ENCODE data around the gene KCNA1. TPM values are rescaled to one million over a fixed set of nuclear protein-coding genes. Genes with fewer than 3 reads are reported as not detected.

Gene KCNA1
- total RNA-seq, 1 donor from 2014 or later = not detected

GRCh38 chr12:4956054-4956453, 46.3 kb downstream of the KCNA1 start:
- H3K36me3 Mint-ChIP-seq (ENCODE audit: low read depth) = no peaks in the 10 kb centered on the region
- no peaks in the 10 kb centered on the region for H3K9me3 Mint-ChIP-seq
- intact Hi-C loops (cut with micrococcal nuclease) = no loop called here
- DNase-seq (ENCODE audit: low spot score) = no peak
- H3K4me3 Mint-ChIP-seq = no peak overlapping the region
- peaks cover 11% of the 10 kb centered on the region for H3K27me3 Mint-ChIP-seq (ENCODE audit: insufficient read depth)
- H3K4me1 Mint-ChIP-seq (ENCODE audit: low read depth) = no peaks in the 10 kb centered on the region
- no peak overlapping the region for H3K27ac Mint-ChIP-seq

DNA sequence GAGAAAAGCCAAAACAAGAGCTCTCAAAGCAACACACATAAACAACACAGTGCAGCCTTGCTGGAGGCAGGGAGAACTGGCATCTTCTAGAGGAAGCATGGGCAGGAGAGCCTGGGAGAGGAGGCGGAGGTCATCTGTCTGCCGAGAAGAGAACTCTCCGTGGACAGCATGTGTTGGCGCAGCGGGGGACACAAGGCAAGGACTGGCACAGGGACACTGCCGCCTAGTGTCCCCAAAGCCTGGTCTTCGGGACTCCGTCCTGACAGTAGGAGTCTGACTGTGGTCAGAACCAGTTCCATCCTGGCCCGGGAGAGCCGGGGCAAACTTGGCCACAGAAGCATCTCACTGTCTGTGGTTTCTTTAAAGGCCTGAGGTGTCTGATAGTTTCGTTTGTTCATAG, 47.3 kb downstream of the KCNA1 start:
- Mint-ChIP-seq H3K4me3 (no peak overlapping the region), H3K27ac (no peak overlapping the region), H3K9me3 (no peaks in the 10 kb centered on the region), H3K36me3 (ENCODE audit: low read depth) (no peaks in the 10 kb centered on the region), H3K4me1 (ENCODE audit: low read depth) (no peaks in the 10 kb centered on the region), H3K27me3 (ENCODE audit: insufficient read depth) (peaks cover 13% of the 10 kb centered on the region)
- intact Hi-C loops (cut with micrococcal nuclease) = no loop called here
- DNase-seq (ENCODE audit: low spot score) = no peak

DNA sequence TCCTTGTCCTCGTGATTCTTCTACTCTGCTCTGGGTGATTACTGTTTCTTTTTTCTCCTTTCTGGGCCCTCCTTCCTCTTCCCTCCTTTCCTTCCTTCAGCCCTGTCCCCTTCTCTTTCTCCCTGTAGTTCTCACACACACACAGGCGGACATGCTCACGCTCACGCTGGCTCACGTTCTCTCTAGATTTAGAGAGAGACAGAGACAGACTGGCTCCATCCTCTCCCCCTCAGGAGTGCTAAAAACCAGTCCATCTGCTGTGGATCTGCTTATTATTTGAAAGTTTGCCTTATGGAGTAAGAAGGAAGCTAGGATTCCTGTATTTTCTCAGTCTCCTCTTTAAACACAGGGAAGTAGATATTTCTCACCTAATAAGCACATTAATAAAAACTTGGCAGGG, 48.1 kb downstream of the KCNA1 start:
- Mint-ChIP-seq H3K4me1 (ENCODE audit: low read depth) (no peaks in the 10 kb centered on the region), H3K27me3 (ENCODE audit: insufficient read depth) (peaks cover 9% of the 10 kb centered on the region), H3K4me3 (no peak overlapping the region), H3K9me3 (no peaks in the 10 kb centered on the region), H3K27ac (no peak overlapping the region), H3K36me3 (ENCODE audit: low read depth) (no peaks in the 10 kb centered on the region)
- no peak for DNase-seq (ENCODE audit: low spot score)
- intact Hi-C loops (cut with micrococcal nuclease) = no loop called here

- Mint-ChIP-seq H3K27ac (no peak overlapping the region), H3K27me3 (ENCODE audit: insufficient read depth) (peaks cover 4% of the 10 kb centered on the region), H3K9me3 (no peaks in the 10 kb centered on the region), H3K4me3 (no peak overlapping the region), H3K4me1 (ENCODE audit: low read depth) (no peaks in the 10 kb centered on the region), H3K36me3 (ENCODE audit: low read depth) (no peaks in the 10 kb centered on the region)
- no peak for DNase-seq (ENCODE audit: low spot score)
- intact Hi-C loops (cut with micrococcal nuclease) = no loop called here
These were observed 49.1 kb downstream of the KCNA1 start for GRCh38 chr12:4958697-4959375.

GRCh38 chr12:4959381-4959780, 49.7 kb downstream of the KCNA1 start:
- Mint-ChIP-seq H3K4me1 (ENCODE audit: low read depth) (no peaks in the 10 kb centered on the region), H3K27ac (no peak overlapping the region), H3K4me3 (no peak overlapping the region), H3K36me3 (ENCODE audit: low read depth) (no peaks in the 10 kb centered on the region), H3K9me3 (no peaks in the 10 kb centered on the region), H3K27me3 (ENCODE audit: insufficient read depth) (peaks cover 6% of the 10 kb centered on the region)
- intact Hi-C loops (cut with micrococcal nuclease) = no loop called here
- DNase-seq (ENCODE audit: low spot score) = no peak

- H3K4me3 Mint-ChIP-seq = no peak overlapping the region
- no peak for DNase-seq (ENCODE audit: low spot score)
- no peaks in the 10 kb centered on the region for H3K4me1 Mint-ChIP-seq (ENCODE audit: low read depth)
- H3K27ac Mint-ChIP-seq = no peak overlapping the region
- intact Hi-C loops (cut with micrococcal nuclease) = no loop called here
- no peaks in the 10 kb centered on the region for H3K36me3 Mint-ChIP-seq (ENCODE audit: low read depth)
- H3K27me3 Mint-ChIP-seq (ENCODE audit: insufficient read depth) = peaks cover 9% of the 10 kb centered on the region
- H3K9me3 Mint-ChIP-seq = no peaks in the 10 kb centered on the region
These were observed 50.3 kb downstream of the KCNA1 start for GRCh38 chr12:4960030-4960429.

- Mint-ChIP-seq H3K9me3 (no peaks in the 10 kb centered on the region), H3K4me3 (no peak overlapping the region), H3K36me3 (ENCODE audit: low read depth) (no peaks in the 10 kb centered on the region), H3K27me3 (ENCODE audit: insufficient read depth) (peaks cover 11% of the 10 kb centered on the region), H3K27ac (no peak overlapping the region), H3K4me1 (ENCODE audit: low read depth) (no peaks in the 10 kb centered on the region)
- DNase-seq (ENCODE audit: low spot score) = no peak
- intact Hi-C loops (cut with micrococcal nuclease) = no loop called here
These were observed 50.8 kb downstream of the KCNA1 start for GRCh38 chr12:4960547-4960946.

DNA sequence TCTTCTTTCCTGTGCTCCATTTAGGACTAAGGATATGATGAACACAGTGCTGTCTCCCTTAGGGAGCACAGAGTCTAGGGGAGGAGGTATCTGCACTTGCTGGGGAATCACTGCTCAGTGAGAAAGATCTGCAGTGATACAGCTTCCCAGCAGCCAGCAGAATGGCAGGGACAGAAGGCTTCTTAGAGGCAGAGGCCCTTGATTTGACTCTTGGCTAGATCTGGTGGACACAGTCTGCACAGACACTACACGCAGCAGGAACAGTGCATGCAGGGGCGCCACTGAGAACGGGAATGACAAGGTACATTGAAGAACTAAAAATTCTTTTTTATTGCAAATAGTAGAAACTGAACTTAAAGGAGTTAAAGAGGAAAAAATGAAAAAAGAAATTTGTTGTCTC, 51.6 kb downstream of the KCNA1 start:
- H3K4me3 Mint-ChIP-seq = no peak overlapping the region
- H3K27me3 Mint-ChIP-seq (ENCODE audit: insufficient read depth) = peaks cover 11% of the 10 kb centered on the region
- no peaks in the 10 kb centered on the region for H3K4me1 Mint-ChIP-seq (ENCODE audit: low read depth)
- no peaks in the 10 kb centered on the region for H3K36me3 Mint-ChIP-seq (ENCODE audit: low read depth)
- H3K9me3 Mint-ChIP-seq = no peaks in the 10 kb centered on the region
- intact Hi-C loops (cut with micrococcal nuclease) = no loop called here
- DNase-seq (ENCODE audit: low spot score) = no peak
- H3K27ac Mint-ChIP-seq = no peak overlapping the region

DNA sequence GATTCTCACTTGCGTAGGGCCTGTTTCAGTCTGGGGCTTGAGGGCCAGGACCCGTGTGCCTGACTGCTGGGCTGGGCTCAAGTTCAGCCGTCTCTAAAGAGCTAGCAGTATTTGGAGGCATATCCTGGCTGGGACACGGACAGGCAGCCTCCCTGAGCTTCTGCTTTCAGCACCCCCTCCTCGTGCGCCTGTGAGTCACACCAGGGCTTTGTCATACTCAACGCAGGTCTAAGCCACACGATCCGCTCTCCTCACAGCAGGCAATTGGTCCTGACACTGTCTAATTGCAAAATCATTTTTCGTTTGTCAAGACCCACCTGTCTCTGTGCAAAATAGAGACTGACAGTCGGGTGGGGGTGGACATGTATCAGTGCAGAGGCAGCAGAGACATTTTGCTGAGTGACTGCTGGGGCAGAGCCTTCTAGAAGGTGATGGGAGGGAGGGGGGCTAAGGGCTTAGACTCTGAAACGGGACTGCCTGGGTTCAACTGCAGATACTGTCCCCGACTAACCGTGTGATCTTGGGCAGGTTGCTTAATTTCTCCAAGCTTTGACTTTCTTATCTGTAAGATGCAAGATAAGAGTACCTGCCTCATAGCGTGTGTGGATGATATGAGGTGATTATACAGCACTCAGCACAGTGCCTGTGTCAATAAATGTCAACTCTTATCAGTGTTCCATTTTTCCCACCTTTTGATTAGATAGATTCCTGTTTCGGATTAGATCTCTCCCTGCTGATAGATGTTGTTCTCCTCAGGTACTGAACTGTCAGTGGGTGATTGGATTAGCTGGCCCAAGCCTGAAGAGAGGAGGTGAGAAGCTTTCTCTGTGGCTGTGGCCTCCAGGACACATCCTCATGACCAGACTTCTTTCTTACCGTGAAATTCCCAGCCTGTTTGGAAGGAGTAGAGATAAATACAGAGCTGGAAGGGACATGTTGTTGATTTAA, 53.1 kb downstream of the KCNA1 start:
- Mint-ChIP-seq H3K4me1 (ENCODE audit: low read depth) (no peaks in the 10 kb centered on the region), H3K27ac (no peak overlapping the region), H3K27me3 (ENCODE audit: insufficient read depth) (peaks cover 11% of the 10 kb centered on the region), H3K4me3 (no peak overlapping the region), H3K9me3 (no peaks in the 10 kb centered on the region), H3K36me3 (ENCODE audit: low read depth) (no peaks in the 10 kb centered on the region)
- intact Hi-C loops (cut with micrococcal nuclease) = no loop called here
- no peak for DNase-seq (ENCODE audit: low spot score)

Other genes with a start within 250 kb of the KCNA1 start
- 0.39 and 2.1 TPM in 2 replicates for gene GALNT8, start 189.5 kb upstream of the KCNA1 start, total RNA-seq
- not detected in 2 replicates for gene KCNA5, start 134.0 kb downstream of the KCNA1 start, total RNA-seq